Endothelial cell of umbilical vein (primary cell): ENCODE data around the gene TBC1D7. TPM values are rescaled to one million over a fixed set of nuclear protein-coding genes. Genes with fewer than 3 reads are reported as not detected.
A peak's percentile ranks its signal among the peaks of the same experiment; 100 is the strongest.

Source experiments
- BruUV-seq: library from RNA; stranded (reverse); fragments of 400-500 nt; replicated peaks from 2 replicates; lab custom pipeline; 2021; lab: Mats Ljungman, UMichigan
- CTCF ChIA-PET: fragments of 300-600, 350-600 bp; sonication (Branson Sonifier 250); formaldehyde crosslinking; loops from one replicate; lab custom pipeline; 2021; ENCODE audit warnings: antibody characterized with exemption, inconsistent platforms; lab: Charles Lee
- POLR2A ChIA-PET: fragments of 300-600, 350-600 bp; sonication (Branson Sonifier 250); formaldehyde crosslinking; loops from one replicate; lab custom pipeline; 2021; ENCODE audit warnings: antibody characterized with exemption, inconsistent platforms; lab: Charles Lee
- DNase-seq: peaks from one replicate; pipeline ENCODE4 v3.0.0-alpha.2; 2011; ENCODE audit warnings: low read depth, low spot score
- FAIRE-seq: peaks from 2 replicates; lab custom pipeline; 2011; peaks lifted over from hg19 to GRCh38; lab: Jason Lieb, UNC
- H2AFZ ChIP-seq: 2 replicates; pipeline ENCODE4 v1.6.0; 2012; ENCODE audit warnings: low read depth, low read length, control low read depth, inconsistent platforms
- H3K27ac ChIP-seq: 2 replicates; pipeline ENCODE4 v1.5.1; 2011; ENCODE audit warnings: low read depth, mild to moderate bottlenecking, control low read depth, low read length, moderate library complexity; ENCODE audit not compliant: insufficient read depth
- H3K27me3 ChIP-seq, 2 experiments: 2 replicates each; pipeline versions ENCODE4 v1.6.0 to v1.6.1; 2011; ENCODE audit warnings: low read length in 2 of 2, mixed read lengths in 1 of 2; ENCODE audit not compliant: control insufficient read depth in 2 of 2, insufficient read depth in 2 of 2
- H3K36me3 ChIP-seq, 2 experiments: 2 replicates in 1 of 2; 3 replicates in 1 of 2; pipeline ENCODE4 v1.5.1; 2011; ENCODE audit warnings: low read length in 2 of 2, mild to moderate bottlenecking in 1 of 2, moderate library complexity in 1 of 2; ENCODE audit not compliant: control insufficient read depth in 2 of 2, insufficient read depth in 2 of 2; ENCODE audit errors: extremely low read depth in 1 of 2
- H3K4me1 ChIP-seq: 3 replicates; pipeline ENCODE4 v1.5.1; 2011; ENCODE audit warnings: mild to moderate bottlenecking, low read length; ENCODE audit not compliant: control insufficient read depth, insufficient read depth; ENCODE audit errors: extremely low read depth
- H3K4me2 ChIP-seq: 2 replicates; pipeline ENCODE4 v1.6.1; 2011; ENCODE audit warnings: low read length, control low read depth, mixed read lengths; ENCODE audit not compliant: insufficient read depth
- H3K4me3 ChIP-seq, 3 experiments: fragments of 200-600 bp in 1 of 3; sonication (generic), shearing (Covaris generic) in 1 of 3; replicated peaks in 1 of 3; 2 replicates each; pipeline ENCODE4 v1.5.1; 2011 to 2016; ENCODE audit warnings: control low read depth in 3 of 3, low read length in 3 of 3, mild to moderate bottlenecking in 2 of 3, inconsistent platforms in 1 of 3, low read depth in 1 of 3, moderate library complexity in 1 of 3; ENCODE audit not compliant: insufficient read depth in 1 of 3
- H3K79me2 ChIP-seq: 2 replicates; pipeline ENCODE4 v1.6.0; 2012; ENCODE audit warnings: low read length, inconsistent platforms; ENCODE audit not compliant: control insufficient read depth, insufficient read depth
- H3K9ac ChIP-seq: replicated peaks from 2 replicates; pipeline ENCODE3; 2011; ENCODE audit warnings: low read length, control low read depth; ENCODE audit not compliant: insufficient read depth; ENCODE audit errors: extremely low read depth
- H3K9me1 ChIP-seq: replicated peaks from 3 replicates; pipeline ENCODE4 v1.6.0; 2011; ENCODE audit warnings: mild to moderate bottlenecking, low read length; ENCODE audit not compliant: control insufficient read depth, insufficient read depth; ENCODE audit errors: extremely low read depth
- H3K9me3 ChIP-seq: replicated peaks from 2 replicates; pipeline ENCODE4 v1.5.1; 2012; ENCODE audit warnings: low read length, inconsistent platforms; ENCODE audit not compliant: control insufficient read depth, insufficient read depth
- H4K20me1 ChIP-seq: replicated peaks from 2 replicates; pipeline ENCODE3; 2011; ENCODE audit warnings: mild to moderate bottlenecking, low read length; ENCODE audit not compliant: control insufficient read depth, insufficient read depth; ENCODE audit errors: extremely low read depth
- EZH2 ChIP-seq: IDR thresholded peaks from 2 replicates; pipeline ENCODE4 v1.6.1; 2012; ENCODE audit warnings: borderline replicate concordance, low read depth, mild to moderate bottlenecking, moderate library complexity, low read length, inconsistent platforms; ENCODE audit not compliant: severe bottlenecking
- FOS ChIP-seq: IDR thresholded peaks from 2 replicates; pipeline ENCODE4 v1.6.1; 2011; ENCODE audit warnings: mild to moderate bottlenecking, low read length, moderate library complexity, borderline replicate concordance; ENCODE audit not compliant: insufficient read depth
- GATA2 ChIP-seq: IDR thresholded peaks from 2 replicates; pipeline ENCODE4 v1.7.0; 2011; ENCODE audit warnings: low read depth, mild to moderate bottlenecking, moderate library complexity, mixed read lengths, low read length; ENCODE audit not compliant: insufficient read length, insufficient read depth
- JUN ChIP-seq: IDR thresholded peaks from 2 replicates; pipeline ENCODE4 v1.6.1; 2011; ENCODE audit warnings: borderline replicate concordance, low read depth; ENCODE audit not compliant: insufficient read length, insufficient read depth
- POLR2A ChIP-seq: IDR thresholded peaks from 2 replicates; pipeline ENCODE4 v1.6.1; 2012; ENCODE audit warnings: low read depth, mild to moderate bottlenecking, control low read depth, low read length
- POLR2AphosphoS5 ChIP-seq: IDR thresholded peaks from 2 replicates; pipeline ENCODE4 v1.6.1; 2012; ENCODE audit warnings: low read depth, mild to moderate bottlenecking, control low read depth, low read length, moderate library complexity; ENCODE audit not compliant: insufficient read depth
- dilution Hi-C: fragments of 300-500 bp; cut with MboI; formaldehyde crosslinking; loops from one replicate; pipeline ENCODE4 v1.15.0; 2019; ENCODE audit warnings: low sequenced_read_pairs; ENCODE audit not compliant: extremely low pct_ligation_motif_present
- intact Hi-C: fragments of 100-400 bp; cut with micrococcal nuclease; formaldehyde crosslinking; loops from one replicate; pipeline ENCODE4 v1.10.0; 2022
- polyA plus RNA-seq, 4 experiments: library from polyadenylated mRNA; depleted of rRNA in 3 of 4; stranded (reverse) in 3 of 4; unstranded in 1 of 4; fragments of >200 nt; gene quantifications; 2 replicates each; pipeline versions ENCODE4 v1.2.1 to v1.2.3, GENCODE V29; 2011 to 2012; ENCODE audit warnings: missing spikeins in 1 of 4
- total RNA-seq: library from RNA; stranded (reverse); gene quantifications from 2 replicates; pipeline ENCODE4 v1.2.3, GENCODE V29; 2021

Gene TBC1D7
- total and polyA plus RNA-seq, 2 donors (not counting 3 experiments of a cell fraction or from before 2014, with no cell fraction given): 26.6 to 28.1 TPM

- FAIRE-seq (no peak), DNase-seq (peak; percentile 80)
- Histone ChIP-seq H2AFZ (no peak overlapping the region), H3K27me3 (no peaks in the 10 kb centered on the region), H3K4me3 (peak overlapping the region in 1 of 3 experiments; percentile 15), H3K9me1 (no peaks in the 10 kb centered on the region), H3K79me2 (no peaks in the 10 kb centered on the region), H3K9ac (peak overlapping the region; percentile 72), H3K4me1 (peaks cover 43% of the 10 kb centered on the region), H3K9me3 (no peaks in the 10 kb centered on the region), H3K27ac (peak overlapping the region; percentile 86), H4K20me1 (no peaks in the 10 kb centered on the region), H3K4me2 (peak overlapping the region; percentile 54), H3K36me3 (peaks cover 0 to 6% of the 10 kb centered on the region in 2 experiments)
- no peak for TF ChIP-seq POLR2A
- TF ChIP-seq POLR2AphosphoS5: no peak
- TF ChIP-seq FOS: no peak
- TF ChIP-seq EZH2: no peak
- TF ChIP-seq GATA2: no peak
- no peak for TF ChIP-seq JUN
- dilution Hi-C loops: no loop called here
- CTCF ChIA-PET: interaction anchor here (0.8 to 3.5 kb wide), 7 partner anchors 19 to 392 kb away, joined by 3 to 23 read pairs (median 4); partner anchors contain the start of genes NOL7 and SIRT5
- no TSS peak for BruUV-seq
- intact Hi-C loops: loop anchor here (1.0 to 10.0 kb wide), 6 partner anchors 25 to 669 kb away; partner anchors contain the start of genes RANBP9 and TBC1D7
- POLR2A ChIA-PET: interaction anchor here (0.6 kb wide), 1 partner anchor 13 kb away, joined by 4 read pairs; no protein-coding TSS in a partner anchor
Observed at GRCh38 chr6:13303668-13304017, 24.7 kb downstream of the TBC1D7 start.
